Panc1 (cell line): Measurements from ENCODE around the gene MT1X. TPM values are rescaled to one million over a fixed set of nuclear protein-coding genes. Genes with fewer than 3 reads are reported as not detected.

Experiments used
- ATAC-seq: fragments of 200-7000 bp; cut with Tn5 transposase; 2 replicates; pipeline ENCODE4 v1.9.1; 2020; ENCODE audit warnings: mild to moderate bottlenecking, moderate library complexity
- BruUV-seq: library from RNA; stranded (reverse); fragments of 400-500 nt; replicated peaks from 2 replicates; lab custom pipeline; 2021; lab: Mats Ljungman, UMichigan
- CTCF ChIA-PET: fragments of 300-600 bp; sonication (Branson Sonifier 250); formaldehyde crosslinking; loops from one replicate; lab custom pipeline; 2022; ENCODE audit warnings: antibody characterized with exemption; lab: Charles Lee
- POLR2A ChIA-PET: fragments of 300-600 bp; sonication (Branson Sonifier 250); formaldehyde crosslinking; loops from one replicate; lab custom pipeline; 2022; ENCODE audit warnings: antibody characterized with exemption; lab: Charles Lee
- DNase-seq: peaks from one replicate; pipeline ENCODE4 v3.0.0-alpha.2; 2010; ENCODE audit warnings: low read depth, low spot score
- H3K27ac ChIP-seq: 2 replicates; pipeline ENCODE4 v1.5.1; 2011; ENCODE audit warnings: mild to moderate bottlenecking, low read length, inconsistent platforms
- H3K27me3 ChIP-seq: fragments of 200-500 bp; sonication (Bioruptor generic); 2 replicates; pipeline ENCODE4 v1.6.0; 2014; ENCODE audit warnings: low read length, inconsistent platforms; ENCODE audit not compliant: control insufficient read depth, insufficient read depth
- H3K36me3 ChIP-seq: fragments of 200-500 bp; sonication (Bioruptor generic); 2 replicates; pipeline ENCODE4 v1.5.1; 2014; ENCODE audit warnings: inconsistent platforms, mild to moderate bottlenecking, low read length, moderate library complexity; ENCODE audit not compliant: control insufficient read depth, insufficient read depth
- H3K4me1 ChIP-seq: 2 replicates; pipeline ENCODE4 v1.5.1; 2011; ENCODE audit warnings: inconsistent platforms, mild to moderate bottlenecking, low read length, moderate library complexity; ENCODE audit not compliant: control insufficient read depth, insufficient read depth
- H3K4me3 ChIP-seq, 2 experiments: 2 replicates each; pipeline ENCODE4 v1.5.1; 2011 to 2012; ENCODE audit warnings: low read depth in 2 of 2, low read length in 2 of 2, mild to moderate bottlenecking in 2 of 2, inconsistent platforms in 1 of 2, moderate library complexity in 1 of 2
- H3K9me3 ChIP-seq: fragments of 200-500 bp; sonication (Bioruptor generic); 2 replicates; pipeline ENCODE4 v1.5.1; 2014; ENCODE audit warnings: low read depth, mild to moderate bottlenecking, inconsistent platforms, low read length, moderate library complexity; ENCODE audit not compliant: control insufficient read depth, insufficient read depth
- POLR2AphosphoS5 ChIP-seq: IDR thresholded peaks from 2 replicates; pipeline ENCODE4 v1.6.1; 2012; ENCODE audit warnings: mild to moderate bottlenecking, low read depth, low read length, moderate library complexity
- REST ChIP-seq, 2 experiments: IDR thresholded peaks; 2 replicates each; pipeline ENCODE4 v1.6.1; 2011 to 2012; ENCODE audit warnings: low read depth in 2 of 2, control low read depth in 1 of 2, low read length in 1 of 2, mild to moderate bottlenecking in 1 of 2, moderate library complexity in 1 of 2; ENCODE audit not compliant: insufficient read depth in 1 of 2
- SIN3A ChIP-seq: IDR thresholded peaks from 2 replicates; pipeline ENCODE4 v1.6.1; 2012; ENCODE audit warnings: low read depth, mild to moderate bottlenecking, low read length, moderate library complexity, borderline replicate concordance; ENCODE audit not compliant: insufficient read depth
- TCF7L2 ChIP-seq: IDR thresholded peaks from 2 replicates; pipeline ENCODE4 v1.6.1; 2011; ENCODE audit warnings: mild to moderate bottlenecking, low read depth, low read length, inconsistent platforms
- in situ Hi-C: cut with HindIII; loops from 2 replicates; pipeline ENCODE4 v1.10.0; 2016; ENCODE audit warnings: low sequenced_read_pairs, low pct_unique_long_range_greater_than_20kb
- intact Hi-C: fragments of 100-400 bp; cut with micrococcal nuclease; formaldehyde crosslinking; loops from one replicate; pipeline ENCODE4 v1.10.0; 2022; ENCODE audit not compliant: unreplicated experiment
- total RNA-seq: library from RNA; stranded (reverse); gene quantifications from one replicate; pipeline ENCODE4 v1.2.1, GENCODE V29; 2021; ENCODE audit not compliant: unreplicated experiment
- TF ChIP-seq, protein P1 (sequence below): fragments of 450-650 bp; IDR thresholded peaks from 2 replicates; pipeline ENCODE4 v1.5.1; 2017; ENCODE audit warnings: mild to moderate bottlenecking

Gene MT1X
- total RNA-seq, 1 experiment from 2014 or later, result 25.9 TPM

GRCh38 chr16:56633535-56633934, 48.7 kb upstream of the MT1X start:
- Histone ChIP-seq H3K9me3 (no peaks in the 10 kb centered on the region), H3K4me3 (no peak overlapping the region), H3K27ac (no peak overlapping the region), H3K27me3 (no peaks in the 10 kb centered on the region), H3K4me1 (peaks cover 13% of the 10 kb centered on the region), H3K36me3 (no peaks in the 10 kb centered on the region)
- in situ Hi-C loops (no loop called here), intact Hi-C loops (no loop called here)
- CTCF ChIA-PET, result no interaction called here
- DNase-seq, result no peak
- ATAC-seq, result no peak
- POLR2A ChIA-PET, result no interaction called here
- BruUV-seq, result no TSS peak
- TF ChIP-seq, protein P1, sequence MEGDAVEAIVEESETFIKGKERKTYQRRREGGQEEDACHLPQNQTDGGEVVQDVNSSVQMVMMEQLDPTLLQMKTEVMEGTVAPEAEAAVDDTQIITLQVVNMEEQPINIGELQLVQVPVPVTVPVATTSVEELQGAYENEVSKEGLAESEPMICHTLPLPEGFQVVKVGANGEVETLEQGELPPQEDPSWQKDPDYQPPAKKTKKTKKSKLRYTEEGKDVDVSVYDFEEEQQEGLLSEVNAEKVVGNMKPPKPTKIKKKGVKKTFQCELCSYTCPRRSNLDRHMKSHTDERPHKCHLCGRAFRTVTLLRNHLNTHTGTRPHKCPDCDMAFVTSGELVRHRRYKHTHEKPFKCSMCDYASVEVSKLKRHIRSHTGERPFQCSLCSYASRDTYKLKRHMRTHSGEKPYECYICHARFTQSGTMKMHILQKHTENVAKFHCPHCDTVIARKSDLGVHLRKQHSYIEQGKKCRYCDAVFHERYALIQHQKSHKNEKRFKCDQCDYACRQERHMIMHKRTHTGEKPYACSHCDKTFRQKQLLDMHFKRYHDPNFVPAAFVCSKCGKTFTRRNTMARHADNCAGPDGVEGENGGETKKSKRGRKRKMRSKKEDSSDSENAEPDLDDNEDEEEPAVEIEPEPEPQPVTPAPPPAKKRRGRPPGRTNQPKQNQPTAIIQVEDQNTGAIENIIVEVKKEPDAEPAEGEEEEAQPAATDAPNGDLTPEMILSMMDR, result no peak
- TF ChIP-seq REST (IDR thresholded peaks at IDR 0.05; ENCODE audit: insufficient read depth in 1 of 2, low read depth in 2 of 2, low read length in 1 of 2), result no peak
- no peak for TF ChIP-seq POLR2AphosphoS5
- TF ChIP-seq TCF7L2, result no peak
- TF ChIP-seq SIN3A, result no peak

DNA sequence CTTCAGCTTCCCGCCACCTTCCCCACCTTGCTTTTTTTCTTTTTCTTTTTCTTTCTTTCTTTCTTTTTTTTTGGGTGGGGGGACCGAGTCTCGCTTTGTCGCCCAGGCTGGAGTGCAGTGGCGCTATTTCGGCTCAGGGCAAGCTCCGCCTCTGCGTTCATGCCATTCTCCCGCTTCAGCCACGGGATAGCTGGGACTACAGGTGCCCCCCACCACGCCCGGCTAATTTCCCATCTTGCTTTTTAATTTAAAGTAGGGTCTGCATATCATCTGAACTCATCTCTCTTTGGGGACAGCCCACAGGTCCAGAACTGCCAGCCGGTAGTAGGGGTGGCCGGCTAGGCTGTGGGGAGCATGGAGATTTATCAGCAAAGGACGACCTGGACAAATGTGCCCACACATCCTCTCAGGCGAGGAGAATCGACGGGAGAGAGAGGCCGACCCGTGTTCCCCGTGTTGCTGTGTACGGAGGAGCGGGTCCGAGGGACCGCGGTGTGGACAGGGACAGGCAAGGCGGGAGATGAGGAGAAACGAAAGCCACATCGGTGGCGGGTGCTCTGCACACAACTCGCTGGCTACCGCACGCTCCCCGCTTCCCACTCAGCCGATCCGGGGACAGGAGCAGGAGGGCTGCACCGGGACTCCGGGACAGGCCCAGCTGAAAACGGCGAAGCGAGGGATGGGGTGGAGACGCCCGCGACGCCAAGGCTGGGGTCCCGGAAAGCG, 47.4 kb upstream of the MT1X start:
- H3K27me3 ChIP-seq, result no peaks in the 10 kb centered on the region
- intact Hi-C loops, result no loop called here
- TF ChIP-seq, protein P1, result no peak
- TF ChIP-seq POLR2AphosphoS5 (no peak), TCF7L2 (no peak), REST (IDR thresholded peaks at IDR 0.05; ENCODE audit: insufficient read depth in 1 of 2, low read depth in 2 of 2, low read length in 1 of 2) (no peak), SIN3A (no peak)

More for the DNA sequence above, 47.4 kb upstream of the MT1X start:
- in situ Hi-C loops, result no loop called here
- no peak for ATAC-seq
- BruUV-seq, result no TSS peak
- no peak overlapping the region for H3K4me3 ChIP-seq
- ChIA-PET CTCF (no interaction called here), POLR2A (no interaction called here)
- no peaks in the 10 kb centered on the region for H3K9me3 ChIP-seq
- DNase-seq, result no peak
- H3K27ac ChIP-seq, result no peak overlapping the region
- H3K36me3 ChIP-seq, result no peaks in the 10 kb centered on the region
- peaks cover 14% of the 10 kb centered on the region; the same call in 1 of the 2 replicates for H3K4me1 ChIP-seq
